Measurements from ENCODE around the gene RIC1.
"Not testable (repeated sequence)": the region's sequence is repeated elsewhere in the genome, so short reads cannot be mapped to it uniquely, and the experiment has no call there.

RIC1 gene

GRCh38 chr9:5778805-5779204, 149.9 kb downstream of the RIC1 start:
- ATAC-seq (replicated peaks) (no peak), DNase-seq (no peak)
- H3K4me1 Mint-ChIP-seq (ENCODE audit: low read depth in 2 of 2): peaks cover 3 to 17% of the 10 kb centered on the region in 2 donors
- no peak overlapping the region for H3K4me3 Mint-ChIP-seq
- H3K27me3 Mint-ChIP-seq: no peaks in the 10 kb centered on the region
- H3K36me3 Mint-ChIP-seq (ENCODE audit: insufficient read depth): peaks cover 38% of the 10 kb centered on the region
- peak overlapping the region in 1 of 2 donors; percentile 35 for H3K27ac Mint-ChIP-seq
- peaks cover 5 to 7% of the 10 kb centered on the region in 2 donors for H3K9me3 Mint-ChIP-seq

- H3K27ac Mint-ChIP-seq; H3K9me3 Mint-ChIP-seq; ATAC-seq (replicated peaks); H3K27me3 Mint-ChIP-seq; DNase-seq; H3K4me3 Mint-ChIP-seq: not testable (repeated sequence)
- Mint-ChIP-seq H3K36me3 (ENCODE audit: insufficient read depth) (peaks cover 36% of the 10 kb centered on the region), H3K4me1 (ENCODE audit: low read depth in 2 of 2) (peaks cover 3 to 17% of the 10 kb centered on the region in 2 donors)
These were observed 150.9 kb downstream of the RIC1 start for GRCh38 chr9:5779705-5780218.

GRCh38 chr9:5783420-5783819, 154.5 kb downstream of the RIC1 start:
- peaks cover 32% of the 10 kb centered on the region for H3K36me3 Mint-ChIP-seq (ENCODE audit: insufficient read depth)
- not testable (repeated sequence) for DNase-seq; ATAC-seq (replicated peaks); H3K27me3 Mint-ChIP-seq; H3K9me3 Mint-ChIP-seq; H3K27ac Mint-ChIP-seq; H3K4me3 Mint-ChIP-seq
- H3K4me1 Mint-ChIP-seq (ENCODE audit: low read depth in 2 of 2): peaks cover 3 to 21% of the 10 kb centered on the region in 2 donors

- Mint-ChIP-seq H3K27ac (peak overlapping the region in 1 of 2 donors; percentile 74), H3K9me3 (peaks cover 5 to 7% of the 10 kb centered on the region in 2 donors), H3K27me3 (no peaks in the 10 kb centered on the region), H3K36me3 (ENCODE audit: insufficient read depth) (peaks cover 26% of the 10 kb centered on the region), H3K4me1 (ENCODE audit: low read depth in 2 of 2) (peaks cover 3 to 26% of the 10 kb centered on the region in 2 donors), H3K4me3 (no peak overlapping the region)
- DNase-seq (no peak), ATAC-seq (replicated peaks) (no peak)
These were observed 155.1 kb downstream of the RIC1 start for GRCh38 chr9:5783982-5784381.

- DNase-seq (no peak), ATAC-seq (replicated peaks) (no peak)
- peaks cover 5 to 7% of the 10 kb centered on the region in 2 donors for H3K9me3 Mint-ChIP-seq
- H3K36me3 Mint-ChIP-seq (ENCODE audit: insufficient read depth): peaks cover 32% of the 10 kb centered on the region
- H3K4me1 Mint-ChIP-seq (ENCODE audit: low read depth in 2 of 2): peaks cover 3 to 26% of the 10 kb centered on the region in 2 donors
- H3K4me3 Mint-ChIP-seq: no peak overlapping the region
- peak overlapping the region in 1 of 2 donors; percentile 74 for H3K27ac Mint-ChIP-seq
- H3K27me3 Mint-ChIP-seq: no peaks in the 10 kb centered on the region
These were observed 155.8 kb downstream of the RIC1 start for GRCh38 chr9:5784526-5785315.

- peak overlapping the region in 1 of 2 donors; percentile 10 for H3K27ac Mint-ChIP-seq
- H3K4me1 Mint-ChIP-seq (ENCODE audit: low read depth in 2 of 2): peaks cover 0 to 21% of the 10 kb centered on the region in 2 donors
- no peak for DNase-seq
- H3K36me3 Mint-ChIP-seq (ENCODE audit: insufficient read depth): peaks cover 36% of the 10 kb centered on the region
- H3K27me3 Mint-ChIP-seq: no peaks in the 10 kb centered on the region
- no peak for ATAC-seq (replicated peaks)
- no peaks in the 10 kb centered on the region for H3K9me3 Mint-ChIP-seq
- no peak overlapping the region for H3K4me3 Mint-ChIP-seq
These were observed 157.6 kb downstream of the RIC1 start for GRCh38 chr9:5786370-5787127.

- Mint-ChIP-seq H3K27ac (no peak overlapping the region), H3K27me3 (no peaks in the 10 kb centered on the region), H3K4me1 (ENCODE audit: low read depth in 2 of 2) (peaks cover 0 to 16% of the 10 kb centered on the region in 2 donors), H3K4me3 (no peak overlapping the region), H3K9me3 (no peaks in the 10 kb centered on the region), H3K36me3 (ENCODE audit: insufficient read depth) (peaks cover 36% of the 10 kb centered on the region)
- DNase-seq: no peak
- ATAC-seq (replicated peaks): no peak
These were observed 158.3 kb downstream of the RIC1 start for GRCh38 chr9:5787220-5787619.

- H3K9me3 Mint-ChIP-seq: no peaks in the 10 kb centered on the region
- peaks cover 0 to 17% of the 10 kb centered on the region in 2 donors for H3K4me1 Mint-ChIP-seq (ENCODE audit: low read depth in 2 of 2)
These were observed 158.9 kb downstream of the RIC1 start for GRCh38 chr9:5787759-5788302.

GRCh38 chr9:5789489-5789888, 160.6 kb downstream of the RIC1 start:
- H3K4me3 Mint-ChIP-seq: no peak overlapping the region
- peaks cover 33% of the 10 kb centered on the region for H3K36me3 Mint-ChIP-seq (ENCODE audit: insufficient read depth)
- H3K27me3 Mint-ChIP-seq: no peaks in the 10 kb centered on the region
- ATAC-seq (replicated peaks): no peak
- no peaks in the 10 kb centered on the region for H3K9me3 Mint-ChIP-seq
- no peak overlapping the region for H3K27ac Mint-ChIP-seq
- no peak for DNase-seq
- peaks cover 12 to 33% of the 10 kb centered on the region in 2 donors for H3K4me1 Mint-ChIP-seq (ENCODE audit: low read depth in 2 of 2)

More at GRCh38 chr9:5787759-5788302, 158.9 kb downstream of the RIC1 start:
- Mint-ChIP-seq H3K4me3 (no peak overlapping the region), H3K27me3 (no peaks in the 10 kb centered on the region), H3K36me3 (ENCODE audit: insufficient read depth) (peaks cover 35% of the 10 kb centered on the region), H3K27ac (peak overlapping the region; percentile 41 to 72)
- DNase-seq (no peak), ATAC-seq (replicated peaks) (no peak)

GRCh38 chr9:5790923-5791322, 162.0 kb downstream of the RIC1 start:
- Mint-ChIP-seq H3K9me3 (no peaks in the 10 kb centered on the region), H3K27ac (peak overlapping the region; percentile 7 to 44), H3K4me1 (ENCODE audit: low read depth in 2 of 2) (peaks cover 15 to 33% of the 10 kb centered on the region in 2 donors), H3K4me3 (no peak overlapping the region), H3K27me3 (no peaks in the 10 kb centered on the region), H3K36me3 (ENCODE audit: insufficient read depth) (peaks cover 27% of the 10 kb centered on the region)
- DNase-seq: no peak
- ATAC-seq (replicated peaks): no peak

GRCh38 chr9:5791870-5792269, 163.0 kb downstream of the RIC1 start:
- Mint-ChIP-seq H3K4me3 (no peak overlapping the region), H3K27me3 (no peaks in the 10 kb centered on the region), H3K4me1 (ENCODE audit: low read depth in 2 of 2) (peaks cover 15 to 33% of the 10 kb centered on the region in 2 donors), H3K9me3 (no peaks in the 10 kb centered on the region), H3K27ac (no peak overlapping the region), H3K36me3 (ENCODE audit: insufficient read depth) (peaks cover 26% of the 10 kb centered on the region)
- ATAC-seq (replicated peaks): no peak
- DNase-seq: no peak

GRCh38 chr9:5793812-5794211, 164.9 kb downstream of the RIC1 start:
- Mint-ChIP-seq H3K27me3 (no peaks in the 10 kb centered on the region), H3K36me3 (ENCODE audit: insufficient read depth) (peaks cover 38% of the 10 kb centered on the region), H3K4me3 (no peak overlapping the region), H3K4me1 (ENCODE audit: low read depth in 2 of 2) (peaks cover 15 to 25% of the 10 kb centered on the region in 2 donors), H3K9me3 (no peaks in the 10 kb centered on the region), H3K27ac (peak overlapping the region in 1 of 2 donors; percentile 38)
- ATAC-seq (replicated peaks): peak; percentile 45
- DNase-seq: no peak

DNA sequence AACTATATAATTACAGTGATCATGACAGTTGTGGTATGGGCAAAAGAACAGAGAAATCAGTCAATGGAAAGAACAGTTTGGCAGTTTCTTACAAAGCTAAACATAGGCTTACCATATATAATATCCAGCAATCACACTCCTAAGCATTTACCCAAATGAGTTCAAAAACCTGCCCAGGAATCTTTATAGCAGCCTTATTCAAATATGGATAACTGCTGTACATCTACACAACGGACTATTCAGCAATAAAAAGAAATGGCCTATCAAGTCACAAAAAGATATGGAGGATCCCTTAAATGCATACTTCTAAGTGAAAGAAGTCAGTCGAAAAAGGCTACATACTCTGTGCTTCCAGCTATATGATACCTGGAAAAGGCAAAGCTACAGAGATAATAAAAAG, 167.4 kb downstream of the RIC1 start:
- Mint-ChIP-seq H3K27me3 (no peaks in the 10 kb centered on the region), H3K4me1 (ENCODE audit: low read depth in 2 of 2) (peaks cover 15 to 22% of the 10 kb centered on the region in 2 donors), H3K4me3 (no peak overlapping the region), H3K9me3 (no peaks in the 10 kb centered on the region), H3K36me3 (ENCODE audit: insufficient read depth) (peaks cover 25% of the 10 kb centered on the region), H3K27ac (no peak overlapping the region)
- ATAC-seq (replicated peaks) (no peak), DNase-seq (no peak)

Measured in effector memory CD8-positive, alpha-beta T cell (primary cell).